CD4-positive, CD25-positive, alpha-beta regulatory T cell (primary cell): Measurements from ENCODE around the gene KRTAP20-1. TPM values are rescaled to one million over a fixed set of nuclear protein-coding genes. Genes with fewer than 3 reads are reported as not detected.

Experiments
- ATAC-seq, 2 donors: fragments of 150-1000 bp; cut with Tn5 transposase; one replicate each; pipeline ENCODE4 v1.10.0; 2021; ENCODE audit warnings: low read depth in 2 of 2, moderate number of reproducible peaks in 2 of 2, moderate library complexity in 1 of 2
- DNase-seq, 3 donors: peaks; one replicate each; pipeline versions ENCODE4 v3.0.0 to v3.0.0-alpha.2; 2012 to 2022; ENCODE audit warnings: mixed read lengths in 1 of 3
- H3K27ac ChIP-seq: one replicate; pipeline ENCODE4 v1.7.0; 2013; ENCODE audit warnings: mild to moderate bottlenecking, low read length; ENCODE audit not compliant: insufficient read depth, poor library complexity, severe bottlenecking
- H3K27me3 ChIP-seq: one replicate; pipeline ENCODE4 v1.7.0; 2013; ENCODE audit warnings: low read length; ENCODE audit not compliant: control insufficient read depth, insufficient read depth
- H3K36me3 ChIP-seq: one replicate; pipeline ENCODE4 v1.7.0; 2013; ENCODE audit warnings: mild to moderate bottlenecking, low read length, moderate library complexity; ENCODE audit not compliant: control insufficient read depth, insufficient read depth
- H3K4me1 ChIP-seq: 2 replicates; pipeline ENCODE4 v1.7.0; 2013; ENCODE audit warnings: mild to moderate bottlenecking, low read length; ENCODE audit not compliant: insufficient read depth, control insufficient read depth, poor library complexity, severe bottlenecking
- H3K4me3 ChIP-seq: one replicate; pipeline ENCODE4 v1.7.0; 2013; ENCODE audit warnings: low read depth, mild to moderate bottlenecking, low read length, moderate library complexity
- H3K9me3 ChIP-seq, 2 experiments: 1 replicate in 1 of 2; 2 replicates in 1 of 2; pipeline ENCODE4 v1.7.0; 2013; ENCODE audit warnings: low read length in 2 of 2, mild to moderate bottlenecking in 1 of 2, moderate library complexity in 1 of 2; ENCODE audit not compliant: control insufficient read depth in 2 of 2
- H3K27ac Mint-ChIP-seq, 3 donors: one replicate each; pipeline ENCODE4 v1.8.0; 2020 to 2022; ENCODE audit warnings: mild to moderate bottlenecking in 3 of 3, mixed read lengths in 3 of 3, moderate library complexity in 2 of 3
- H3K27me3 Mint-ChIP-seq: one replicate; pipeline ENCODE4 v1.8.0; 2022; ENCODE audit warnings: mild to moderate bottlenecking, mixed read lengths
- H3K36me3 Mint-ChIP-seq: one replicate; pipeline ENCODE4 v1.8.0; 2020; ENCODE audit warnings: mixed read lengths
- H3K4me1 Mint-ChIP-seq, 4 donors: one replicate each; pipeline ENCODE4 v1.8.0; 2020 to 2022; ENCODE audit warnings: mixed read lengths in 4 of 4, mild to moderate bottlenecking in 1 of 4
- H3K4me3 Mint-ChIP-seq, 4 donors: one replicate each; pipeline ENCODE4 v1.8.0; 2020 to 2022; ENCODE audit warnings: mild to moderate bottlenecking in 4 of 4, mixed read lengths in 4 of 4, moderate library complexity in 3 of 4
- H3K9me3 Mint-ChIP-seq, 7 donors: one replicate each; pipeline ENCODE4 v1.8.0; 2020 to 2022; ENCODE audit warnings: mixed read lengths in 7 of 7, mild to moderate bottlenecking in 3 of 7, moderate library complexity in 2 of 7
- polyA plus RNA-seq, 4 donors: library from polyadenylated mRNA; unstranded; fragments of 300-500 nt; fragmentation: Illumina TruSeq; gene quantifications; one replicate each; pipeline ENCODE4 v1.2.3, GENCODE V29; 2021
- total RNA-seq: library from RNA; stranded (reverse); gene quantifications from one replicate; pipeline ENCODE4 v1.2.3, GENCODE V29; 2022

The KRTAP20-1 gene
- total and polyA plus RNA-seq, 5 donors from 2014 or later: not detected

- Mint-ChIP-seq H3K9me3 (peaks cover 0 to 11% (median 3%) of the 10 kb centered on the region in 7 donors), H3K4me1 (no peaks in the 10 kb centered on the region), H3K36me3 (no peaks in the 10 kb centered on the region), H3K27me3 (no peaks in the 10 kb centered on the region), H3K4me3 (no peak within 1 kb of the TSS), H3K27ac (no peak within 1 kb of the TSS)
- ATAC-seq (no peak), DNase-seq (no peak)
- no peak within 1 kb of the TSS for H3K27ac ChIP-seq
- no peak within 1 kb of the TSS for H3K4me3 ChIP-seq
- H3K4me1 ChIP-seq: no peaks in the 10 kb centered on the region
- H3K27me3 ChIP-seq: no peaks in the 10 kb centered on the region
- no peaks in the 10 kb centered on the region for H3K36me3 ChIP-seq
- no peaks in the 10 kb centered on the region for H3K9me3 ChIP-seq
Measured at GRCh38 chr21:30598802-30599201, 17.4 kb upstream of the KRTAP20-1 start, which contains the start of gene KRTAP6-2. KRTAP6-2 (minus strand) TSS chr21:30598902; CDS start chr21:30598874, 28 bp downstream.

GRCh38 chr21:30600787-30601186, 15.4 kb upstream of the KRTAP20-1 start, which contains the start of gene KRTAP22-1:
KRTAP22-1 (plus strand) TSS chr21:30601087.
- H3K36me3 ChIP-seq: no peaks in the 10 kb centered on the region
- no peak within 1 kb of the TSS for H3K27ac Mint-ChIP-seq
- no peaks in the 10 kb centered on the region for H3K4me1 Mint-ChIP-seq
- H3K27me3 ChIP-seq: no peaks in the 10 kb centered on the region
- H3K36me3 Mint-ChIP-seq: no peaks in the 10 kb centered on the region
- DNase-seq (no peak), ATAC-seq (no peak)
- H3K27ac ChIP-seq: no peak within 1 kb of the TSS
- H3K9me3 ChIP-seq: no peaks in the 10 kb centered on the region
- peaks cover 4% of the 10 kb centered on the region for H3K27me3 Mint-ChIP-seq
- H3K9me3 Mint-ChIP-seq: peaks cover 0 to 10% (median 3%) of the 10 kb centered on the region in 7 donors
- no peak within 1 kb of the TSS for H3K4me3 ChIP-seq
- no peaks in the 10 kb centered on the region for H3K4me1 ChIP-seq
- H3K4me3 Mint-ChIP-seq: no peak within 1 kb of the TSS

GRCh38 chr21:30605968-30606367, 10.3 kb upstream of the KRTAP20-1 start:
- H3K4me3 ChIP-seq: no peak overlapping the region
- Mint-ChIP-seq H3K27me3 (peaks cover 4% of the 10 kb centered on the region), H3K4me1 (no peaks in the 10 kb centered on the region), H3K36me3 (no peaks in the 10 kb centered on the region), H3K9me3 (peaks cover 0 to 13% (median 3%) of the 10 kb centered on the region in 7 donors), H3K27ac (no peak overlapping the region), H3K4me3 (no peak overlapping the region)
- no peak for DNase-seq
- no peak for ATAC-seq
- H3K27me3 ChIP-seq: no peaks in the 10 kb centered on the region
- H3K27ac ChIP-seq: no peak overlapping the region
- no peaks in the 10 kb centered on the region for H3K4me1 ChIP-seq
- no peaks in the 10 kb centered on the region for H3K36me3 ChIP-seq
- no peaks in the 10 kb centered on the region for H3K9me3 ChIP-seq

- H3K9me3 ChIP-seq: no peaks in the 10 kb centered on the region
- H3K4me3 ChIP-seq: no peak overlapping the region
- no peaks in the 10 kb centered on the region for H3K36me3 ChIP-seq
- no peaks in the 10 kb centered on the region for H3K4me1 Mint-ChIP-seq
- H3K4me3 Mint-ChIP-seq: no peak overlapping the region
- DNase-seq (no peak), ATAC-seq (no peak)
- no peaks in the 10 kb centered on the region for H3K4me1 ChIP-seq
- H3K27ac Mint-ChIP-seq: no peak overlapping the region
- no peak overlapping the region for H3K27ac ChIP-seq
- no peaks in the 10 kb centered on the region for H3K36me3 Mint-ChIP-seq
- H3K27me3 ChIP-seq: no peaks in the 10 kb centered on the region
- H3K9me3 Mint-ChIP-seq: peaks cover 0 to 7% (median 2%) of the 10 kb centered on the region in 7 donors
- no peaks in the 10 kb centered on the region for H3K27me3 Mint-ChIP-seq
Measured at GRCh38 chr21:30612132-30612531, 4.1 kb upstream of the KRTAP20-1 start.

GRCh38 chr21:30613836-30614235, 2.4 kb upstream of the KRTAP20-1 start, which contains the start of gene KRTAP6-1:
KRTAP6-1 (minus strand) TSS chr21:30613930; CDS start chr21:30613904, 26 bp downstream.
- Histone ChIP-seq H3K4me1 (no peaks in the 10 kb centered on the region), H3K36me3 (no peaks in the 10 kb centered on the region), H3K27me3 (no peaks in the 10 kb centered on the region), H3K9me3 (no peaks in the 10 kb centered on the region), H3K4me3 (no peak within 1 kb of the TSS), H3K27ac (no peak within 1 kb of the TSS)
- H3K27me3 Mint-ChIP-seq: no peaks in the 10 kb centered on the region
- H3K4me3 Mint-ChIP-seq: no peak within 1 kb of the TSS
- no peak for ATAC-seq
- no peak within 1 kb of the TSS for H3K27ac Mint-ChIP-seq
- no peaks in the 10 kb centered on the region for H3K36me3 Mint-ChIP-seq
- DNase-seq: no peak
- H3K4me1 Mint-ChIP-seq: no peaks in the 10 kb centered on the region
- peaks cover 0 to 7% (median 1%) of the 10 kb centered on the region in 7 donors for H3K9me3 Mint-ChIP-seq

- ATAC-seq (no peak), DNase-seq (no peak)
- no peaks in the 10 kb centered on the region for H3K4me1 Mint-ChIP-seq
- Histone ChIP-seq H3K9me3 (no peaks in the 10 kb centered on the region), H3K4me3 (no peak overlapping the region), H3K27me3 (no peaks in the 10 kb centered on the region), H3K27ac (no peak overlapping the region), H3K36me3 (no peaks in the 10 kb centered on the region), H3K4me1 (no peaks in the 10 kb centered on the region)
- H3K27ac Mint-ChIP-seq: no peak overlapping the region
- H3K36me3 Mint-ChIP-seq: no peaks in the 10 kb centered on the region
- H3K27me3 Mint-ChIP-seq: no peaks in the 10 kb centered on the region
- peaks cover 0 to 7% (median 0%) of the 10 kb centered on the region in 7 donors for H3K9me3 Mint-ChIP-seq
- H3K4me3 Mint-ChIP-seq: peak overlapping the region in 1 of 4 donors; percentile 33
Measured at GRCh38 chr21:30615199-30615598, 1.0 kb upstream of the KRTAP20-1 start.

GRCh38 chr21:30620080-30620479, 3.9 kb downstream of the KRTAP20-1 start:
- H3K4me3 ChIP-seq: no peak overlapping the region
- no peaks in the 10 kb centered on the region for H3K9me3 ChIP-seq
- H3K4me1 ChIP-seq: no peaks in the 10 kb centered on the region
- Mint-ChIP-seq H3K4me3 (no peak overlapping the region), H3K9me3 (peaks cover 0 to 4% (median 3%) of the 10 kb centered on the region in 7 donors), H3K36me3 (no peaks in the 10 kb centered on the region), H3K27me3 (no peaks in the 10 kb centered on the region), H3K27ac (no peak overlapping the region), H3K4me1 (no peaks in the 10 kb centered on the region)
- H3K27ac ChIP-seq: no peak overlapping the region
- H3K27me3 ChIP-seq: no peaks in the 10 kb centered on the region
- no peaks in the 10 kb centered on the region for H3K36me3 ChIP-seq
- DNase-seq (no peak), ATAC-seq (no peak)

GRCh38 chr21:30620522-30620921, 4.3 kb downstream of the KRTAP20-1 start, which contains the start of gene KRTAP20-4:
KRTAP20-4 (plus strand) TSS chr21:30620627.
- ATAC-seq: no peak
- no peak within 1 kb of the TSS for H3K4me3 ChIP-seq
- no peak within 1 kb of the TSS for H3K4me3 Mint-ChIP-seq
- no peaks in the 10 kb centered on the region for H3K36me3 ChIP-seq
- H3K36me3 Mint-ChIP-seq: no peaks in the 10 kb centered on the region
- no peaks in the 10 kb centered on the region for H3K27me3 ChIP-seq
- no peak for DNase-seq
- no peaks in the 10 kb centered on the region for H3K4me1 ChIP-seq
- no peaks in the 10 kb centered on the region for H3K4me1 Mint-ChIP-seq
- no peak within 1 kb of the TSS for H3K27ac Mint-ChIP-seq
- H3K27ac ChIP-seq: no peak within 1 kb of the TSS
- H3K9me3 Mint-ChIP-seq: peaks cover 0 to 4% (median 3%) of the 10 kb centered on the region in 7 donors
- H3K9me3 ChIP-seq: no peaks in the 10 kb centered on the region
- H3K27me3 Mint-ChIP-seq: no peaks in the 10 kb centered on the region
